Fibroblast of lung (primary cell): ENCODE measurements around the gene HMG20B. TPM values are rescaled to one million over a fixed set of nuclear protein-coding genes. Genes with fewer than 3 reads are reported as not detected.
"Not testable (repeated sequence)": the region's sequence is repeated elsewhere in the genome, so short reads cannot be mapped to it uniquely, and the experiment has no call there.

Experiments
- DNase-seq, 2 donors: peaks; one replicate each; pipeline versions ENCODE4 v3.0.0 to v3.0.0-alpha.2; 2010; ENCODE audit warnings: low read depth in 2 of 2
- H2AFZ ChIP-seq: 2 replicates; pipeline ENCODE4 v1.5.1; 2012; ENCODE audit warnings: low read length, control low read depth, inconsistent platforms
- H3K27ac ChIP-seq: 2 replicates; pipeline ENCODE4 v1.5.1; 2011; ENCODE audit warnings: low read length, control low read depth; ENCODE audit not compliant: insufficient read depth
- H3K27me3 ChIP-seq: 2 replicates; pipeline ENCODE4 v1.5.1; 2011; ENCODE audit warnings: mild to moderate bottlenecking, low read length; ENCODE audit not compliant: control insufficient read depth, insufficient read depth
- H3K36me3 ChIP-seq: 2 replicates; pipeline ENCODE4 v1.5.1; 2011; ENCODE audit warnings: low read length; ENCODE audit not compliant: control insufficient read depth, insufficient read depth
- H3K4me1 ChIP-seq: 2 replicates; pipeline ENCODE4 v1.5.1; 2011; ENCODE audit warnings: low read length; ENCODE audit not compliant: control insufficient read depth, insufficient read depth; ENCODE audit errors: extremely low read depth
- H3K4me2 ChIP-seq: 2 replicates; pipeline ENCODE4 v1.5.1; 2011; ENCODE audit warnings: low read length, control low read depth; ENCODE audit not compliant: insufficient read depth; ENCODE audit errors: extremely low read depth
- H3K4me3 ChIP-seq, 4 experiments: fragments of 200-600 bp in 1 of 4; sonication (generic) in 1 of 4; replicated peaks in 1 of 4; 2 replicates each; pipeline ENCODE4 v1.5.1; 2011 to 2016; ENCODE audit warnings: low read length in 4 of 4, low read depth in 3 of 4, mild to moderate bottlenecking in 3 of 4, control low read depth in 2 of 4, inconsistent platforms in 1 of 4, mixed read lengths in 1 of 4; ENCODE audit not compliant: insufficient read depth in 1 of 4; ENCODE audit errors: control extremely low read depth in 1 of 4
- H3K79me2 ChIP-seq: 2 replicates; pipeline ENCODE4 v1.5.1; 2012; ENCODE audit warnings: mild to moderate bottlenecking, low read length, inconsistent platforms; ENCODE audit not compliant: control insufficient read depth, insufficient read depth
- H3K9ac ChIP-seq: 2 replicates; pipeline ENCODE4 v1.5.1; 2011; ENCODE audit warnings: mild to moderate bottlenecking, low read length, control low read depth; ENCODE audit not compliant: insufficient read depth
- H3K9me3 ChIP-seq: 2 replicates; pipeline ENCODE4 v1.5.1; 2012; ENCODE audit warnings: low read depth, low read length; ENCODE audit not compliant: control insufficient read depth, insufficient read depth
- H4K20me1 ChIP-seq: 2 replicates; pipeline ENCODE4 v1.5.1; 2011; ENCODE audit warnings: low read length; ENCODE audit not compliant: control insufficient read depth, insufficient read depth; ENCODE audit errors: extremely low read depth
- EZH2 ChIP-seq: IDR thresholded peaks from 2 replicates; pipeline ENCODE4 v1.5.1; 2012; ENCODE audit warnings: low read length, control low read depth, mild to moderate bottlenecking; ENCODE audit errors: missing control alignments
- polyA plus RNA-seq, 2 donors: library from polyadenylated mRNA; depleted of rRNA in 1 of 2; stranded (reverse) in 1 of 2; unstranded in 1 of 2; fragments of >200 nt; gene quantifications; 2 replicates each; pipeline ENCODE4 v1.2.1, GENCODE V29; 2011 to 2012; ENCODE audit warnings: missing spikeins in 1 of 2
- total RNA-seq: library from RNA; depleted of rRNA; stranded (reverse); fragments of >200 nt; gene quantifications from 2 replicates; pipeline ENCODE4 v1.2.1, GENCODE V29; 2014
- TF ChIP-seq, protein P1 (sequence below), 2 donors: IDR thresholded peaks in 1 of 2; conservative IDR thresholded peaks in 1 of 2; 1 replicate in 1 of 2; 2 replicates in 1 of 2; pipeline ENCODE4 v1.5.1; 2011 to 2012; ENCODE audit warnings: low read length in 2 of 2, control low read depth in 1 of 2, inconsistent platforms in 1 of 2, low read depth in 1 of 2, mild to moderate bottlenecking in 1 of 2

Gene HMG20B
- total and polyA plus RNA-seq, 2 donors (not counting 1 experiment from before 2014, with no cell fraction given) = 27.3 to 63.6 TPM

DNA sequence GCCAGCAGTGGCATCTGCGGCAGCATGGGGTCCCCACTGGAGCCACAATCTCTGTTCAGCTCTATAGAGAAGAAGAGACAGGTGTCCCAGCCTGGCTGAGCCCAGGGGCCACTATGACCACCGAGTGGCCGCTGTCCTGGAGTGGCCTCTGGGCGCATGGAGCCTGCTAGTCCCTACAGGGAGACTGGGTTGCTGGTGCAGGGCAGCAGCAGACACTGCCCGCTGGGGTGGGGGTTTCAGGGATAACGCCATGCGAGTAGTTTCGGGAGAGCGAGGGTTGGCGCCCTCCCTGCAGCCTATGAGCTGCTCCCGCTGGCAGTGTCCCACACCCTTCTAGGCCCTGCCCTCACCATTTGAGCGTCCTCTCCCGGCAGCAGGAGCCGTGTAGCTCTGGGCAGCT, 44.7 kb upstream of the HMG20B start:
- Histone ChIP-seq H3K79me2 (no peaks in the 10 kb centered on the region), H3K4me3 (no peak overlapping the region), H3K27me3 (no peaks in the 10 kb centered on the region), H4K20me1 (no peaks in the 10 kb centered on the region), H3K9ac (no peak overlapping the region), H3K9me3 (no peaks in the 10 kb centered on the region), H3K4me1 (no peaks in the 10 kb centered on the region), H3K27ac (no peak overlapping the region), H2AFZ (no peak overlapping the region), H3K4me2 (no peak overlapping the region), H3K36me3 (peaks cover 41% of the 10 kb centered on the region)
- TF ChIP-seq, protein P1, sequence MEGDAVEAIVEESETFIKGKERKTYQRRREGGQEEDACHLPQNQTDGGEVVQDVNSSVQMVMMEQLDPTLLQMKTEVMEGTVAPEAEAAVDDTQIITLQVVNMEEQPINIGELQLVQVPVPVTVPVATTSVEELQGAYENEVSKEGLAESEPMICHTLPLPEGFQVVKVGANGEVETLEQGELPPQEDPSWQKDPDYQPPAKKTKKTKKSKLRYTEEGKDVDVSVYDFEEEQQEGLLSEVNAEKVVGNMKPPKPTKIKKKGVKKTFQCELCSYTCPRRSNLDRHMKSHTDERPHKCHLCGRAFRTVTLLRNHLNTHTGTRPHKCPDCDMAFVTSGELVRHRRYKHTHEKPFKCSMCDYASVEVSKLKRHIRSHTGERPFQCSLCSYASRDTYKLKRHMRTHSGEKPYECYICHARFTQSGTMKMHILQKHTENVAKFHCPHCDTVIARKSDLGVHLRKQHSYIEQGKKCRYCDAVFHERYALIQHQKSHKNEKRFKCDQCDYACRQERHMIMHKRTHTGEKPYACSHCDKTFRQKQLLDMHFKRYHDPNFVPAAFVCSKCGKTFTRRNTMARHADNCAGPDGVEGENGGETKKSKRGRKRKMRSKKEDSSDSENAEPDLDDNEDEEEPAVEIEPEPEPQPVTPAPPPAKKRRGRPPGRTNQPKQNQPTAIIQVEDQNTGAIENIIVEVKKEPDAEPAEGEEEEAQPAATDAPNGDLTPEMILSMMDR (conservative IDR thresholded peaks at IDR 0.05 in 1 of 2, IDR thresholded peaks at IDR 0.05 in 1 of 2; ENCODE audit: low read depth in 1 of 2, low read length in 2 of 2) = no peak
- no peak for TF ChIP-seq EZH2
- no peak for DNase-seq

DNA sequence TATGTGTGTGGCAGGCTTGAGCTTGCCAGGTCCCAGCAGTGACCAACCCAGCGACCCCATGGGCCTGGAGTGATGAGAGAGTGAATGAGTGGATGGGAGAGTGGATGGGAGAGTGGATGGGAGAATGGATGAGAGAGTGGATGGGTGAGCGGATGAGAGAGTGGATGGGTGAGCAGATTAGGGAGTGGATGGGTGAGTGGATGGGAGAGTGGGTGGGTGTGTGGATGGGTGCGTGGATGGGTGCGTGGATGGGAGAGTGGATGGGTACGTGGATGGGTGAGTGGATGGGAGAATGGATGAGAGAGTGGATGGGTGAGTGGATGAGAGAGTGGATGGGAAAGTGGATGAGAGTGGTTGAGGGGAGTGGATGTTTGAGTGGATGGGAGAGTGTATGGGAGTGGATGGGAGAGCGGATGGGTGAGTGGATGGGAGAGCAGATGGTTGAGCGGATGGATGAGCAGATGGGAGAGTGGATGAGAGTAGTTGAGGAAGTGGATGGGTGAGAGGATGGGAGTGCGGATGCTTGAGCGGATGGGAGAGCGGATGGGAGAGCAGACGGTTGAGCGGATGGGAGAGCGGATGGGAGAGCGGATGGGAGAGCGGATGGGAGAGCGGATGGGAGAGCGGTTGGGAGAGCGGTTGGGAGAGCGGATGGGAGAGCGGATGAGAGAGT, 44.1 kb upstream of the HMG20B start:
- H3K4me3 ChIP-seq = no peak overlapping the region

DNA sequence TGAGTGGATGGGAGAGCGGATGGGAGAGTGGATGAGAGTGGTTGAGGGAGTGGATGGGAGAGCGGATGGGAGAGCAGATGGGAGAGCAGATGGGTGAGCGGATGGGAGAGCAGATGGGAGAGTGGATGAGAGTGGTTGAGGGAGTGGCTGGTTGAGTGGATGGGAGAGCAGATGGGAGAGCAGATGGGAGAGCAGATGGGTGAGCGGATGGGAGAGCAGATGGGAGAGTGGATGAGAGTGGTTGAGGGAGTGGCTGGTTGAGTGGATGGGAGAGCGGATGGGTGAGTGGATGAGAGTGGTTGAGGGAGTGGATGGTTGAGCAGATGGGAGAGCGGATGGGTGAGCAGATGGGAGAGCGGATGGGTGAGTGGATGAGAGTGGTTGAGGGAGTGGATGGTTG, 43.4 kb upstream of the HMG20B start:
- not testable (repeated sequence) for H3K79me2 ChIP-seq, H3K27ac ChIP-seq, H2AFZ ChIP-seq, H3K4me1 ChIP-seq, H3K4me3 ChIP-seq, H3K9ac ChIP-seq, DNase-seq, H3K27me3 ChIP-seq, H3K4me2 ChIP-seq, H4K20me1 ChIP-seq, H3K9me3 ChIP-seq
- H3K36me3 ChIP-seq = peaks cover 38% of the 10 kb centered on the region

More for the DNA sequence above, 44.1 kb upstream of the HMG20B start:
- Histone ChIP-seq H3K27ac (no peak overlapping the region), H2AFZ (no peak overlapping the region), H3K9ac (no peak overlapping the region), H3K27me3 (no peaks in the 10 kb centered on the region), H3K36me3 (peaks cover 40% of the 10 kb centered on the region), H3K79me2 (no peaks in the 10 kb centered on the region), H3K9me3 (no peaks in the 10 kb centered on the region), H3K4me1 (no peaks in the 10 kb centered on the region), H3K4me2 (no peak overlapping the region), H4K20me1 (no peaks in the 10 kb centered on the region)
- DNase-seq = no peak
- TF ChIP-seq, protein P1 (conservative IDR thresholded peaks at IDR 0.05 in 1 of 2, IDR thresholded peaks at IDR 0.05 in 1 of 2; ENCODE audit: low read depth in 1 of 2, low read length in 2 of 2) = no peak
- TF ChIP-seq EZH2 = no peak
